H7 (cell line): ENCODE results near the gene LAMTOR2. TPM values are rescaled to one million over a fixed set of nuclear protein-coding genes. Genes with fewer than 3 reads are reported as not detected.
A peak's percentile ranks its signal among the peaks of the same experiment; 100 is the strongest.
"Not testable (repeated sequence)": the region's sequence is repeated elsewhere in the genome, so short reads cannot be mapped to it uniquely, and the experiment has no call there.

ENCODE experiments used
- DNase-seq: peaks from one replicate; pipeline ENCODE4 v3.0.0; 2012
- H3K27me3 ChIP-seq: 2 replicates; pipeline ENCODE4 v1.6.0; 2011; ENCODE audit warnings: mild to moderate bottlenecking, low read length; ENCODE audit not compliant: control insufficient read depth, insufficient read depth
- H3K36me3 ChIP-seq: replicated peaks from 2 replicates; pipeline ENCODE4 v1.5.1; 2011; ENCODE audit warnings: low read length; ENCODE audit not compliant: control insufficient read depth, insufficient read depth
- H3K4me3 ChIP-seq: 2 replicates; pipeline ENCODE4 v1.5.1; 2011; ENCODE audit warnings: low read depth, mild to moderate bottlenecking, control low read depth, low read length, moderate library complexity; ENCODE audit not compliant: insufficient read depth
- total RNA-seq: library from RNA; depleted of rRNA; stranded (reverse); fragments of >200 nt; shearing (Covaris generic); gene quantifications from 2 replicates; pipeline ENCODE4 v1.2.3, GENCODE V29; 2014

Gene LAMTOR2
- total RNA-seq, 1 experiment from 2014 or later: 58.0 TPM

DNA sequence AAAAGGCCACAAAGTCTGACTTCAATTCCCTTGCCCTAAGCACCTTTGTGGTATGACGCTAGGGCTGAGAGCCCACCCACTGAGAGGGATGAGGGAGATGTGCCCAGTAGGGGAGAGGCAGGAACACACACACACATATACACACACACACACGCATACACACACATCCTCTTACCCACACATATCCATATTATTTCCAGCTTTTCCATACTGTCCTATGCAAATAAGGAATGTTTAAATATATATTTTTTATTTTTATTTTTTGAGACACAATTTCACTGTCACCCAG lies 9.4 kb downstream of the LAMTOR2 start:
- DNase-seq: no peak
- Histone ChIP-seq H3K4me3 (no peak overlapping the region), H3K27me3 (peaks cover 2% of the 10 kb centered on the region; the same call in 1 of the 2 replicates), H3K36me3 (peaks cover 5% of the 10 kb centered on the region)

DNA sequence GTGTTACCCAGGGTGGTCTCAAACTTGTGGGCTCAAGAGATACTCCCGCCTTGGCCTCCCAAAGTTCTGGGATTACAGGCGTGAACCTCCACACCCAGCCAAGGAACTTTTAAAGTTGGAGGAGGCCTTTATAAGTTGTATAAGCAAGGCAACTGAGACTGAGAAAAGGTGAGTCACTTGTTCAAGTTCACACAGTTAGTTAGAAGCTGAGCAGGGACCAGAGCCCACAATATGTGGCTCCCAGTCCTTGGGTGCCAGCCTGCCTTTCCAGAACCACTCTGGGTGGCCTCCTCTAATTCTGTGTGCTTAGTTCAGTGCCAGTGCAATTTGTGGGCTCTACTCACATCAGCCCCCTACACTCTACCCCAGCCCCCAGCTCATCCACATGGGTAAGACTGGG lies 10.0 kb downstream of the LAMTOR2 start:
- DNase-seq: no peak
- Histone ChIP-seq H3K4me3 (no peak overlapping the region), H3K27me3 (peaks cover 2% of the 10 kb centered on the region; the same call in 1 of the 2 replicates), H3K36me3 (peaks cover 6% of the 10 kb centered on the region)

DNA sequence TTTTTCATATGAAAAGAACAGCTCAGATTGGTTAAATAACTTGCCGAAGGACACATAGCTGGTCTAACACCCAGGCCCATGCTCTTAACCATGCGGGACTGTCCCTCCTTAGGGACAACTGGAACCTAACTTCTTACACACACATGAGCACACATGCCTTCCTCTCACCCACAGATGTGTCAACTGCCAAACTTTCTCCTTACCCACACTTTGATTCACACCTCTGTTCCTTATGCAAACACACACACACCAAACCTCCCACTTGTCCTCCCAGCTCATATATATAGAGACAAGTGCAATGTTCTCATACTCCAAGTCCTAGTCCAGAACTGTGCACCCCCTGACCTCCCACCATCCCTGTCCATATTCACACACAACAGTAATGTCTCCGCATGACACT lies 10.6 kb downstream of the LAMTOR2 start:
- Histone ChIP-seq H3K27me3 (peaks cover 2% of the 10 kb centered on the region; the same call in 1 of the 2 replicates), H3K36me3 (peaks cover 10% of the 10 kb centered on the region), H3K4me3 (no peak overlapping the region)
- DNase-seq: no peak

DNA sequence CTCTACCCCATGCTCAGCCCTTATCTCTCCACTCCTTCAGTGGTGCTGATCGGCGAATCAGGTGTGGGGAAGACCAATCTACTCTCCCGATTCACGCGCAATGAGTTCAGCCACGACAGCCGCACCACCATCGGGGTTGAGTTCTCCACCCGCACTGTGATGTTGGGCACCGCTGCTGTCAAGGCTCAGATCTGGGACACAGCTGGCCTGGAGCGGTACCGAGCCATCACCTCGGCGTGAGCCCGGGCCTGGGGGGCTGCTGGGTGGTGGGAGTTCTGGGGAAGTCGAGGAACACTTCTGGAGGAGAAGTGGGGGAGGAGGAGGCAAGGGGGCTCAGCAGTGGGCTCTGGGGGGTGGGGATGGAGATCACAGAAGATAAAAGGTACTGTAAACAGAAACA lies 11.3 kb downstream of the LAMTOR2 start:
- H3K4me3 ChIP-seq: no peak overlapping the region
- H3K36me3 ChIP-seq: peaks cover 10% of the 10 kb centered on the region
- peak; percentile 55 for DNase-seq
- peaks cover 2% of the 10 kb centered on the region; the same call in 1 of the 2 replicates for H3K27me3 ChIP-seq

DNA sequence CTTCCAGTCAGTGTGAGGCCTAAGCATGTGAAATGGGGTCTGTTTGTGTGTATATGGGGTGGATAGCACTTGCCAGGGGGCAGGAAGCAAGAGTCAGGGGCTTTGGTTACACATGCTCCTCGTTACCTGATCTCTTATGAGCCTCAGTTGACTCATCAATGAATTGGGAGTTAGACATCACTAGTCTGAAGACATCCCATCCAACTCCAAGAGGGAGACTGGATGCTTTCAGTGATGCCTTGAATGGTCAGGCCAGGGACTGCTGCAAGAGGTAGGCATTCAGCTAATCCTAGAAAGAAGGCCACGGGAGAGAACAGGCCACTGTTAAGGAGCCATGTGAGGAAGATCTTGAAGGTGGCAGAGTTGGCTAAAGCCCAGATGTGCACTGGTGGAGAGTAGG lies 12.7 kb downstream of the LAMTOR2 start:
- H3K4me3 ChIP-seq: no peak overlapping the region
- H3K36me3 ChIP-seq: peaks cover 10% of the 10 kb centered on the region
- DNase-seq: no peak
- H3K27me3 ChIP-seq: no peaks in the 10 kb centered on the region

DNA sequence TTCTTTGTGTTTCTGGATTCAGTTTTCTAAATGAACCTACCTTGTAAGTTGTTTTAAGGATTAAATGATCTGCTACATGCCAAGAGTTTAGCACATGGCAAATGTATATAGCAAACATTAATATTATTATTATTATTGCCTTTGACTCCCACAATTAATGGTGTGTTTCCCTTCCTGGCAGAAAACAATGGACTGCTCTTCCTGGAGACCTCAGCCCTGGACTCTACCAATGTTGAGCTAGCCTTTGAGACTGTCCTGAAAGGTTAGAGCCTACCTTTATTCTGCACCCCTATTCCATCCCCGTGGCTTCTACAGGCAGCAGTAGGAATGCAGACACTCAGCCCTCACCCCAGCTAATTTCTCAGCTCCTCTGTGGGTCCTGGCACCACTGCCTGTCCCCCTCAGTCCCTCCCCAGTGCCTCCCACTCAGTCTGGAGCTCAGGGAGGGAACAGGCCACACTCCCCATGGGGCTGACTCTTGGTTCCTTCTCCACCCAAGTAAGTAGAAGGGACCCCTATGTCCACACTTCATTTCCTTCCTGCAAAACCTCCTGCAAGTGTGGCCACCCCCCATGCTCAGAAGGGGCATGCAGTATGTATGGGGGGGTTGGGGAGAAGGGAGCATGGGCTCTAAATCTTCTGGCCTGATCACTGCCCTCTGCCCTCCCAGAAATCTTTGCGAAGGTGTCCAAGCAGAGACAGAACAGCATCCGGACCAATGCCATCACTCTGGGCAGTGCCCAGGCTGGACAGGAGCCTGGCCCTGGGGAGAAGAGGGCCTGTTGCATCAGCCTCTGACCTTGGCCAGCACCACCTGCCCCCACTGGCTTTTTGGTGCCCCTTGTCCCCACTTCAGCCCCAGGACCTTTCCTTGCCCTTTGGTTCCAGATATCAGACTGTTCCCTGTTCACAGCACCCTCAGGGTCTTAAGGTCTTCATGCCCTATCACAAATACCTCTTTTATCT lies 15.2 kb downstream of the LAMTOR2 start:
- H3K36me3 ChIP-seq: peaks cover 15% of the 10 kb centered on the region
- no peak overlapping the region for H3K4me3 ChIP-seq
- DNase-seq: no peak
- H3K27me3 ChIP-seq: no peaks in the 10 kb centered on the region

DNA sequence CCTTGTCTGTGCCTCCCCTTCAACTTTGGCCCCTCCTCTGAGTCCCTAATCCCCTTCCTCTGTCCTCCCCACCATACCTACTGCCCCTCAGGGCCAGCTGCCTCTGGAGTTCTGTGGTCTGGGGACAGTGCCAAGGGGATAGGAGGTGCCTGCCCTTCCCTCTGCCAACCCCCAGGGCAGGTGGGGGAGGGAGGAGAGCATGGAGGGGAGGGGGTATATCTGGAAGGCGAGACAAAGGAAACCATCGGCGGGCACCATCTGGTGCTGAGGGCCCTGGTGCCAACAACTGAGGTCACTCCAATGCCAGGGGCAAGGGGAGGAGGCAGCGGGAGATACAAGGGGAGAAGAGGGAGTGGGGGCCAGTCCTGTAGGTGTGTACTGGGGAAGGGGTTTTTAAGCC lies 16.0 kb downstream of the LAMTOR2 start:
- no peaks in the 10 kb centered on the region for H3K27me3 ChIP-seq
- peak; percentile 43 for DNase-seq
- H3K4me3 ChIP-seq: no peak overlapping the region
- H3K36me3 ChIP-seq: peaks cover 15% of the 10 kb centered on the region

DNA sequence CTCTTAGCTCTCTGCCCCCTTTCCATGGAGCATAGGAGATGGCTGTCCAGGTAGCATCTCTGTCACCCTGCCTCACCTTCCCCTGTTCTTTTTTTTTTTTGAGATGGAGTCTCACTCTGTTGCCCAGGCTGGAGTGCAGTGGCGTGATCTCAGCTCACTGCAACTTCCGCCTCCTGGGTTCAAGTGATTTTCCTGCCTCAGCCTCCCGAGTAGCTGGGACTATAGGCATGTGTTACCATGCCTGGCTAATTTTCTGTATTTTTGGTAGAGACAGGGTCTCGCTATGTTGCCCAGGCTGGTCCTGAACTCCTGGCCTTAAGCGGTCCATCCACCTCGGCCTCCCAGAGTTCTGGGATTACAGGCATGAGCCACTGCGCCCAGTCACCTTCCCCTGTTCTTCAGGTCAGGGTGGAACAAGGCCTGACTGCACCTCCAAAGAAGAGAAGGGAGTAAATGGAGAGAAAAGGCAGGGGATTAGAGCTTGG lies 16.8 kb downstream of the LAMTOR2 start:
- DNase-seq: not testable (repeated sequence)

DNA sequence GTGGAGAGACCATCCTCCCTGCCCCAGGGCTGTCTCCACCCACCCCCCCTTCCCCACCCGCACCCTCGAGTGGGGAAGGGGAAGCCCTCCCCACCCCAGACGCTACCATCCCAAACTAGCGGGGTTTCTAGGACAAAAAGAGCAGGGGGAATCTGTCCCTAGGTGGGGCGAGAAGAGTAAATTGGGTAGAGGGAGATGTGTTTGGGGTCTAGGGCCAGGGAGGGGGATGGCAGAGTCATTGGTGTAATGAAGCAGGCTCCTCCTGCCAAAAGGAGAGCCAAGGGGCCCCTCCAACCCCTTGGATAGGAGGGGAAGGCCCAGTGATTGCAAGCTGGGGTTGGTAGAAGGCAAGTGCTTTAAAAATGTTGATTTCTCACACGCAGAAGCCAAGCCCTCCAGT lies 17.7 kb downstream of the LAMTOR2 start:
- no peak for DNase-seq
- peaks cover 20% of the 10 kb centered on the region for H3K36me3 ChIP-seq
- no peak overlapping the region for H3K4me3 ChIP-seq
- H3K27me3 ChIP-seq: no peaks in the 10 kb centered on the region

More for the DNA sequence above, 16.8 kb downstream of the LAMTOR2 start:
- H3K36me3 ChIP-seq: peaks cover 20% of the 10 kb centered on the region
- H3K4me3 ChIP-seq, H3K27me3 ChIP-seq: not testable (repeated sequence)

DNA sequence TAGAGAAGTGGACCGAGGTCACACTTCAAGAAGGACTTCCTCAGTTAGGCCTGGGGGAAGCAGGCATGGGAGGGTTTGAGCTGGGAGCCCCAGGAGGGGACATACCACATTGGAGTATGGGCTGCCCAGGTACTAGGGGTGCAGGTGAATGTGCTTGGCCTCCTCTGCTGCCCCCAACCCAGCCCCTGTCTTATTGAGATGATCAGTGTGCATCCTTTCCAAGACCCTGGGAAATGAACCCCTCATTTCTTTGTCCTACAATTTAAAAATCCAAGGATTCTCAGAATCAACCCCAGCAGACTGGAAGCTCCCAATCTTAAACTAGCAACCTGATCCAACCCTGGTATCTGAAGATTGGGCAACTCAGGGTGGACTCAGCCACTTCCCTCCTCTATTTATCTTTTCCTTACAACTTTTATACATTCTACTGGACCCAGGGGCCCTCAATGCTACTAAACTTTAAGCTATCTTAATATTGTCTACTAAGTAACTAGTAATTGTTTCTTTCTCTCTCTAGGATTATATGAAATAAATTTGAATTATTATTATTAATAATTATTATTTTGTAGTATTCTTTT lies 18.6 kb downstream of the LAMTOR2 start:
- DNase-seq: peak; percentile 30
- H3K4me3 ChIP-seq: no peak overlapping the region
- no peaks in the 10 kb centered on the region for H3K27me3 ChIP-seq
- H3K36me3 ChIP-seq: peaks cover 18% of the 10 kb centered on the region

DNA sequence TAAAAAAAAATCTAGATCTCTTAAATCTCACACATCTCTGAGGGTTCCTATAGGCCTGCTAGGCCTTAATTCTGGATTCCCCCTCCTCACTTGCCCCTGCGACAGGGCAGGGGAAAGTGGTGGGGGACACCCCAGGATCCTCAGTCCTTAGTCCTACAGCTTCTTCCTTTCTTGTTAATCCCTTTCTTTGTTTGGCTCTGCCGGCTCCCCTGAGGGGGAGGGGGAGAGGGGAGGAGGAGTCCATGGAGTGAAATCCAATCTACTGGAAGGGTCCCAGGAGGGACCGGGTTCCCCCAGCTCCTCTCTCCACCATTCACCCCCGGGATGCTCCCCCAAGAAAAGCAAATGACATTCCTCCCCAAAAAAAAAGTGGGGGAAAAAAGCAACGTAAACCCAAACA lies 19.2 kb downstream of the LAMTOR2 start:
- peak; percentile 95 for DNase-seq
- Histone ChIP-seq H3K36me3 (peaks cover 16% of the 10 kb centered on the region), H3K4me3 (no peak overlapping the region), H3K27me3 (no peaks in the 10 kb centered on the region)

DNA sequence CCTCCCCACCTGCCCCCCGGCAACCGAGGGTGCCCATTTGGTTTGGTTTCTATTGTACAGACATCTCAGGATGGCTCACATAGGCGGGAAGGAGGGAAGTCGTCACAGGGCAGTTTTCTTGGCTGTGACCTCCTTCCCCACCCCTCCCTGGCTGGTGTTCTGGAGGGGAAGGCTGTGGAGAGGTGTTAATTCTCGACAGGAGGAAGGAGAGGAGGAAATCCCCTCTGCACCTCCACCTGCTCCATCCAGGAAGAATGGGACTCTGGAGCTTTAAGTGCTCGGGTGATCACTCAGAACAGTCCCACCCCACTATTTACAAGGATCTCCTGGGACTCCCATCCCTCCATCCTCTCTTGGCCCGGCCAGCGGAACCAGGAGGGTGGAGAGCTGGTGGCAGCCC lies 20.1 kb downstream of the LAMTOR2 start:
- peak; percentile 68 for DNase-seq
- Histone ChIP-seq H3K27me3 (no peaks in the 10 kb centered on the region), H3K36me3 (peaks cover 15% of the 10 kb centered on the region), H3K4me3 (no peak overlapping the region)

DNA sequence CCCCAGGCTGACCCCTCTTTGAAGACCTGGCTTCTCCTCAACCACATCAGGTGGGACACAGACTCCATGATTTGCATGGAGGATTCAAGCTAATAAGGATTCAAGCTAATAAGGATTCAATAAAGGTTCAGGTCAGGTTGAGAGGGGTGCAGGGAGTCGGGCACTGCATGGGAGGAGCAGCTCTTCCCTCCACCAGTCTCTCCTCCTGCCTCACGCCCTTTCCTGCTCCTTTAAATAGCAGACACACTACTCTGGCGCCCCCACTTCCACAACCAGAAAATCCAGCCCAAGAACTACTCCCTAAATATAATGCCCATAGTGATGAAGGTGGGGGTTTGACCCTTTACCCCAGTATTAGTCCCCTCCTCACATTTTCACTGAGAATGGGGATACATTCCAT lies 20.6 kb downstream of the LAMTOR2 start:
- peak; percentile 65 for DNase-seq
- Histone ChIP-seq H3K27me3 (no peaks in the 10 kb centered on the region), H3K4me3 (no peak overlapping the region), H3K36me3 (peaks cover 13% of the 10 kb centered on the region)

DNA sequence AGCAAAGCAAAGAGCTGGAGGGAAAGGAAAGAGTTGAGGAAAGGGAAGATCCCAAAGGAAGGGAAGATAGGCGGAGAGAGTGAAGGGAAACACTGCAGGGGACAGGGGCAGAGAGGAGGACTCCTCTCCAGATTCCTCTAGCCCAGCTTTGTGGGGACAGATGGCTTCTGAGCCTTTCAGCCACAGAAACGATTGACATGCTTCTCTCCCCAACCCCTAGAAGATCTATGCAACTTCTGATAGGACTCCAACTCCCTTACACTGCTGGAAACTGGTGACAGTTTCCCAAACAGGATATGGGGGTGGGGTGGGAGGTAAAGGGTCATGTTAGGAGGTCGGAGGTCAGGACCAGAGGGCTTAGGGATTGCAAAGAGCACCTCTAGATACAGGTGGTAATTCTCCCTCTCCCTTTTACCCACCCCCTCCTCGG lies 21.2 kb downstream of the LAMTOR2 start:
- no peak for DNase-seq
- Histone ChIP-seq H3K36me3 (peaks cover 13% of the 10 kb centered on the region), H3K4me3 (no peak overlapping the region), H3K27me3 (no peaks in the 10 kb centered on the region)
